HepG2 (cell line): ENCODE results near the gene P4HTM. TPM values are rescaled to one million over a fixed set of nuclear protein-coding genes. Genes with fewer than 3 reads are reported as not detected.

Source experiments
- ATAC-seq: fragments of 200-7000 bp; cut with Tn5 transposase; 3 replicates; pipeline ENCODE4 v1.9.1; 2020; ENCODE audit warnings: mild to moderate bottlenecking, moderate library complexity
- BruUV-seq: library from RNA; stranded (reverse); fragments of 400-500 nt; replicated peaks from 2 replicates; lab custom pipeline; 2021; lab: Mats Ljungman, UMichigan
- CTCF ChIA-PET: fragments of 300-600 bp; formaldehyde crosslinking; extraction: SDS; loops from one replicate; lab custom pipeline; 2021; ENCODE audit warnings: low total read pairs, inconsistent platforms, low intra/inter-chr PET ratio; lab: Yijun Ruan, JAX
- POLR2A ChIA-PET: fragments of 350-600 bp; sonication (Branson Sonifier 250); formaldehyde crosslinking; loops from one replicate; lab custom pipeline; 2020; ENCODE audit warnings: antibody characterized with exemption, inconsistent platforms; lab: Yijun Ruan, JAX
- DNase-seq: peaks from one replicate; pipeline ENCODE4 v3.0.0-alpha.2; 2015; ENCODE audit warnings: low spot score
- FAIRE-seq: peaks from 3 replicates; lab custom pipeline; 2011; peaks lifted over from hg19 to GRCh38; lab: Jason Lieb, UNC
- H2AFZ ChIP-seq: one replicate; pipeline ENCODE4 v1.6.1; 2011; ENCODE audit warnings: low read length, inconsistent platforms
- H3K27ac ChIP-seq: fragments of 300-600 bp; 3 replicates; pipeline ENCODE4 v1.8.0; 2011; ENCODE audit warnings: mixed run types, mild to moderate bottlenecking, mixed read lengths, low read length, inconsistent platforms; ENCODE audit not compliant: insufficient read depth; ENCODE audit errors: extremely low read length
- H3K27me3 ChIP-seq, 2 experiments: fragments of 200-600 bp in 1 of 2; 2 replicates in 1 of 2; 3 replicates in 1 of 2; pipeline versions ENCODE4 v1.6.0 to v1.8.0; 2011; ENCODE audit warnings: low read length in 2 of 2, mild to moderate bottlenecking in 2 of 2, moderate library complexity in 2 of 2, inconsistent platforms in 1 of 2; ENCODE audit not compliant: insufficient read depth in 2 of 2, control insufficient read depth in 1 of 2
- H3K36me3 ChIP-seq, 2 experiments: fragments of 200-600 bp in 1 of 2; replicated peaks in 1 of 2; 2 replicates in 1 of 2; 3 replicates in 1 of 2; pipeline versions ENCODE4 v1.5.1 to v1.8.0; 2011; ENCODE audit warnings: low read length in 2 of 2, inconsistent platforms in 1 of 2; ENCODE audit not compliant: insufficient read depth in 2 of 2, control insufficient read depth in 1 of 2
- H3K4me1 ChIP-seq: 2 replicates; pipeline ENCODE4 v1.5.1; 2012; ENCODE audit warnings: low read length, inconsistent platforms; ENCODE audit not compliant: insufficient read depth
- H3K4me2 ChIP-seq: 2 replicates; pipeline ENCODE4 v1.6.0; 2011; ENCODE audit warnings: low read depth, low read length, inconsistent platforms
- H3K4me3 ChIP-seq, 3 experiments: fragments of 200-600 bp in 1 of 3; sonication (generic), shearing (Covaris generic) in 1 of 3; replicated peaks in 1 of 3; 2 replicates each; pipeline ENCODE4 v1.5.1; 2011 to 2016; ENCODE audit warnings: low read length in 3 of 3, inconsistent platforms in 2 of 3, low read depth in 2 of 3, mild to moderate bottlenecking in 2 of 3, control low read depth in 1 of 3, mixed read lengths in 1 of 3; ENCODE audit not compliant: insufficient read depth in 1 of 3
- H3K79me2 ChIP-seq: one replicate; pipeline ENCODE4 v1.6.1; 2011; ENCODE audit warnings: low read length, inconsistent platforms; ENCODE audit not compliant: insufficient read depth
- H3K9ac ChIP-seq: 2 replicates; pipeline ENCODE4 v1.6.0; 2011; ENCODE audit warnings: mild to moderate bottlenecking, low read depth, low read length, inconsistent platforms; ENCODE audit not compliant: insufficient read depth
- H3K9me3 ChIP-seq: 2 replicates; pipeline ENCODE4 v1.5.1; 2012; ENCODE audit warnings: mild to moderate bottlenecking, low read length
- H4K20me1 ChIP-seq: 2 replicates; pipeline ENCODE4 v1.6.0; 2011; ENCODE audit warnings: inconsistent platforms, mild to moderate bottlenecking, low read length, moderate library complexity; ENCODE audit not compliant: insufficient read depth
- CTCF ChIP-seq: sonication (generic); formaldehyde crosslinking; IDR thresholded peaks from 2 replicates; pipeline ENCODE4 v1.5.0; 2020; ENCODE audit warnings: mild to moderate bottlenecking, missing genetic modification reagents, moderate library complexity
- SALL1 ChIP-seq: sonication (generic); formaldehyde crosslinking; IDR thresholded peaks from 2 replicates; pipeline ENCODE4 v1.8.0; 2022; ENCODE audit warnings: mild to moderate bottlenecking, missing genetic modification reagents
- SAP130 ChIP-seq: IDR thresholded peaks from 2 replicates; pipeline ENCODE4 v1.6.1; 2016; ENCODE audit warnings: low read depth
- STAG1 ChIP-seq: sonication (generic); formaldehyde crosslinking; IDR thresholded peaks from 2 replicates; pipeline ENCODE4 v1.4.0; 2020; ENCODE audit warnings: missing genetic modification reagents
- ZFY ChIP-seq: sonication (generic); formaldehyde crosslinking; IDR thresholded peaks from 2 replicates; pipeline ENCODE4 v1.4.0; 2020; ENCODE audit warnings: missing genetic modification reagents
- ZNF263 ChIP-seq: sonication (generic); formaldehyde crosslinking; IDR thresholded peaks from 2 replicates; pipeline ENCODE4 v1.4.0; 2020; ENCODE audit warnings: missing genetic modification reagents
- ZNF333 ChIP-seq: sonication (generic); formaldehyde crosslinking; IDR thresholded peaks from 2 replicates; pipeline ENCODE4 v1.4.0; 2020; ENCODE audit warnings: mild to moderate bottlenecking, missing genetic modification reagents, borderline replicate concordance
- ZNF574 ChIP-seq: sonication (generic); formaldehyde crosslinking; IDR thresholded peaks from 2 replicates; pipeline ENCODE4 v1.4.0; 2020; ENCODE audit warnings: missing genetic modification reagents
- ZNF782 ChIP-seq: sonication (generic); formaldehyde crosslinking; IDR thresholded peaks from 2 replicates; pipeline ENCODE4 v1.4.0; 2020; ENCODE audit warnings: missing genetic modification reagents, mild to moderate bottlenecking, borderline replicate concordance
- WGBS: methylation state at CpG from one replicate; pipeline ENCODE4 v1.1.6; 2017; ENCODE audit warnings: low lambda C conversion rate; 5-methylcytosine and 5-hydroxymethylcytosine counted together
- in situ Hi-C: cut with HindIII; loops from 2 replicates; pipeline ENCODE4 v1.10.0; 2017; ENCODE audit warnings: low pct_unique_long_range_greater_than_20kb; ENCODE audit not compliant: extremely low pct_ligation_motif_present
- intact Hi-C: fragments of 100-400 bp; cut with micrococcal nuclease; formaldehyde crosslinking; loops from one replicate; pipeline ENCODE4 v1.10.0; 2022; ENCODE audit not compliant: unreplicated experiment
- polyA plus RNA-seq, 8 experiments: library from polyadenylated mRNA; depleted of rRNA in 3 of 8; stranded (reverse) in 7 of 8; unstranded in 1 of 8; fragments of >200 nt; fragmentation: Illumina TruSeq in 4 of 8; extraction: Trizol in 4 of 8; gene quantifications; 2 replicates each; pipeline versions ENCODE4 v1.2.1 to v1.2.3, GENCODE V29; 2011 to 2016; ENCODE audit warnings: low read depth in 4 of 8, missing spikeins in 1 of 8, mixed read lengths in 1 of 8; ENCODE audit not compliant: insufficient read depth in 1 of 8
- total RNA-seq, 5 experiments: library from RNA; depleted of rRNA; stranded (reverse); fragments of >200 nt; fragmentation: Illumina TruSeq; extraction: Trizol; gene quantifications; 2 replicates each; pipeline ENCODE4 v1.2.3, GENCODE V29; 2016; ENCODE audit warnings: low read depth in 1 of 5

Gene P4HTM
- total and polyA plus RNA-seq, 2 of the 13 experiments (the other 11 are each of a cell fraction or from before 2014, with no cell fraction given) = 0.01 TPM; not detected in 1

- no peak for DNase-seq
- no peak overlapping the region for H3K9ac ChIP-seq
- intact Hi-C loops (no loop called here), in situ Hi-C loops (no loop called here)
- 17% methylated on average over 2 of the region's 8 CpGs for WGBS
- POLR2A ChIA-PET = interaction anchor here (0.9 to 2.9 kb wide), 4 partner anchors 10 to 135 kb away, joined by 3 to 26 read pairs (median 6); partner anchors contain the start of genes IMPDH2, LAMB2, NDUFAF3 and WDR6
- BruUV-seq = no TSS peak
- H3K36me3 ChIP-seq = no peaks in the 10 kb centered on the region
- peaks cover 53% of the 10 kb centered on the region for H3K4me1 ChIP-seq
- H3K4me3 ChIP-seq = no peak overlapping the region; a peak in 1 of 6 replicates
- H2AFZ ChIP-seq = no peak overlapping the region
- ATAC-seq = peak; percentile 76
- peak; percentile 34 for TF ChIP-seq STAG1 (CRISPR knock-in tag)
- peak; percentile 21; the same call in 1 of the 2 replicates for TF ChIP-seq ZFY (CRISPR knock-in tag)
- peak; percentile 60 for TF ChIP-seq CTCF (CRISPR knock-in tag)
- TF ChIP-seq ZNF333 (CRISPR knock-in tag) = no peak
- TF ChIP-seq SAP130 (CRISPR knock-in tag) = peak; percentile 30; the same call in 1 of the 2 replicates
- peak; percentile 74 for TF ChIP-seq ZNF574 (CRISPR knock-in tag)
- peak; percentile 38 for TF ChIP-seq ZNF263 (CRISPR knock-in tag)
- TF ChIP-seq ZNF782 (CRISPR knock-in tag) = no peak
- 0 out of 2 replicates have a peak, but pooled peaks have one; percentile 7 for TF ChIP-seq SALL1 (CRISPR knock-in tag)
- TF ChIP-seq, all 625 proteins: peak for 7
- no peak for FAIRE-seq
- H3K27ac ChIP-seq = no peak overlapping the region
- CTCF ChIA-PET = interaction anchor here (1.0 kb wide), 1 partner anchor 17 kb away, joined by 3 read pairs; no protein-coding TSS in a partner anchor
- H3K9me3 ChIP-seq = no peaks in the 10 kb centered on the region
- no peaks in the 10 kb centered on the region for H4K20me1 ChIP-seq
- H3K27me3 ChIP-seq = no peaks in the 10 kb centered on the region
- no peaks in the 10 kb centered on the region for H3K79me2 ChIP-seq
- peak overlapping the region; percentile 59 for H3K4me2 ChIP-seq
These were observed 7.1 kb downstream of the P4HTM start for GRCh38 chr3:48997102-48997635.
